Right atrium auricular region (tissue), 2 donors: ENCODE measurements around the gene FGB. TPM values are rescaled to one million over a fixed set of nuclear protein-coding genes. Genes with fewer than 3 reads are reported as not detected.

Source experiments
- DNase-seq: peaks from one replicate; pipeline ENCODE4 v3.0.0-alpha.2; 2019; ENCODE audit warnings: low spot score
- H3K27ac ChIP-seq, 2 donors: fragments of 200-600 bp; sonication (generic); 1 replicate in 1 of 2; 2 replicates in 1 of 2; pipeline ENCODE4 v1.5.1; 2016 to 2019
- H3K27me3 ChIP-seq, 2 donors: fragments of 200-600 bp; sonication (generic); one replicate each; pipeline versions ENCODE4 v1.5.1 to v1.6.0; 2017 to 2019
- H3K36me3 ChIP-seq: fragments of 200-600 bp; sonication (generic); one replicate; pipeline ENCODE4 v1.5.1; 2016
- H3K4me1 ChIP-seq, 2 donors: fragments of 200-600 bp; sonication (generic); one replicate each; pipeline versions ENCODE4 v1.5.1 to v1.6.0; 2017 to 2019
- H3K4me3 ChIP-seq, 2 donors: fragments of 200-600 bp; sonication (generic); 1 replicate in 1 of 2; 2 replicates in 1 of 2; pipeline ENCODE4 v1.5.1; 2017 to 2019; ENCODE audit warnings: mild to moderate bottlenecking in 1 of 2, moderate library complexity in 1 of 2
- H3K9me3 ChIP-seq, 2 donors: fragments of 200-600 bp; sonication (generic); one replicate each; pipeline ENCODE4 v1.5.1; 2019
- CTCF ChIP-seq, 2 donors: fragments of 200-600 bp; sonication (generic); IDR thresholded peaks; one replicate each; pipeline ENCODE4 v1.5.1; 2019; ENCODE audit warnings: antibody characterized with exemption in 2 of 2
- total RNA-seq, 2 donors: library from RNA; depleted of rRNA; stranded (reverse); fragments of >200 nt; gene quantifications; one replicate each; pipeline ENCODE4 v1.1.0, GENCODE V29; 2016

FGB gene
- total RNA-seq, 2 donors from 2014 or later = not detected

DNA sequence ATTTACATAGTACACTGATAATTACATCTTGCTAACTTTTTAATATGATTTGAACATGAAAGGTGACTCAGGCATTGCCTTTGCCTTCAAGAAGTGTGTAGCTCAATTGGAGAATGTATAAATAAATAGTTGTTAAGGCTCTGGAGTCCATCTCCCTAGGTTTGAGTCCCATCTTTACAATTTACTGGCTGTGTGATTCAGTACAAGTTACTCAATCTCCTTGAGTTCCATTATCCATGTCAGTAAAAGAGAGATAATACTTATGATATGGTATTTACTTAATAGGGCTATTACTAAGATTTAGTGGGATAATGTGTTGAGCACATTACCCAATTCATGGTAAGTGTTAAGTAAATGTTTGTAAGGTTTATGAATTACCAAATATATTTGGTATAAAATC is 51.5 kb downstream of the FGB start:
- no peaks in the 10 kb centered on the region for H3K36me3 ChIP-seq
- H3K4me3 ChIP-seq = no peak overlapping the region
- TF ChIP-seq CTCF (IDR thresholded peaks at IDR 0.05) = no peak
- no peaks in the 10 kb centered on the region for H3K4me1 ChIP-seq
- H3K27ac ChIP-seq = no peak overlapping the region
- no peaks in the 10 kb centered on the region for H3K27me3 ChIP-seq
- no peaks in the 10 kb centered on the region for H3K9me3 ChIP-seq
- no peak for DNase-seq

DNA sequence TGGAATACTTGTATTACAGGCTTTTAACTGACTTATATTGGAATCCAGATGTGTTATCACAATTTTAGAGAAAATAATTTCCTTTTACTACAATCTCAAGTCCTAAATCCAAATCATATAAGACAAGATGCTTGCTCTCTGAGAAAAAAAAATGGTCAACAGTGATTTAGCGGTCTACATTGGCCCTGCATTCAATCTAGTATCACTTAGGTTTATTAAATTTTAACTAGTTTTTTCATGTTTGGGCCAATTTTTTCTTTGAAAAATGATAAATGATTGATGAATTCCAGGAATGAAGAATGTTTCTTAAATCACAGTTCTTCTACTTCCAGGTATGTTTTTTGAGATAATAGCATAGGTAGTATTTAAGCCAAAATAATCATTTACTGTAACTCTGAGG is 52.4 kb downstream of the FGB start:
- H3K27ac ChIP-seq = no peak overlapping the region
- no peak for TF ChIP-seq CTCF (IDR thresholded peaks at IDR 0.05)
- no peaks in the 10 kb centered on the region for H3K4me1 ChIP-seq
- H3K36me3 ChIP-seq = no peaks in the 10 kb centered on the region
- no peak for DNase-seq
- no peaks in the 10 kb centered on the region for H3K9me3 ChIP-seq
- no peak overlapping the region for H3K4me3 ChIP-seq
- no peaks in the 10 kb centered on the region for H3K27me3 ChIP-seq

DNA sequence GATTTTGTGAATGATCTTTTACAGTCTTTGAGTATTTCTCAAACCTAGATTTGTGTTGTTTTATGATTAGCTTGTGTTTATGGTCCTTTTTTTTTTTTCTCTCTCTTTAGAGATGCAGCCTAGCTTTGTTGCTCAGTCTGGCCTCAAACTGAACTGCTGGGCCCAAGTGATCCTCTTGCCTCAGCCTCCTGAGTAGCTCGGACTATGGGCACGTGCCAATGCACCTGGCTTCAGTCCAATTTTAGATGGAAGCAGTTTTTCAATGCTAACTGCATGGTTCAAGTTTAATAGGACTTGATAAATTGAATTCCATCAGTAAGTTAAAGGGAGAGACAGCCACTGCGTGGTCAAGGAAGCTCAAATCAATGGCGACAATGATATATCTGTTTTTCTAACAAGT is 53.5 kb downstream of the FGB start:
- Histone ChIP-seq H3K27ac (no peak overlapping the region), H3K27me3 (no peaks in the 10 kb centered on the region), H3K9me3 (no peaks in the 10 kb centered on the region), H3K4me3 (no peak overlapping the region), H3K36me3 (no peaks in the 10 kb centered on the region), H3K4me1 (no peaks in the 10 kb centered on the region)
- no peak for DNase-seq
- no peak for TF ChIP-seq CTCF (IDR thresholded peaks at IDR 0.05)

- H3K36me3 ChIP-seq = no peaks in the 10 kb centered on the region
- no peaks in the 10 kb centered on the region for H3K9me3 ChIP-seq
- TF ChIP-seq CTCF (IDR thresholded peaks at IDR 0.05) = no peak
- no peaks in the 10 kb centered on the region for H3K27me3 ChIP-seq
- no peak for DNase-seq
- no peaks in the 10 kb centered on the region for H3K4me1 ChIP-seq
- H3K4me3 ChIP-seq = no peak overlapping the region
- no peak overlapping the region for H3K27ac ChIP-seq
Observed at GRCh38 chr4:154616731-154617130, 53.9 kb downstream of the FGB start.

DNA sequence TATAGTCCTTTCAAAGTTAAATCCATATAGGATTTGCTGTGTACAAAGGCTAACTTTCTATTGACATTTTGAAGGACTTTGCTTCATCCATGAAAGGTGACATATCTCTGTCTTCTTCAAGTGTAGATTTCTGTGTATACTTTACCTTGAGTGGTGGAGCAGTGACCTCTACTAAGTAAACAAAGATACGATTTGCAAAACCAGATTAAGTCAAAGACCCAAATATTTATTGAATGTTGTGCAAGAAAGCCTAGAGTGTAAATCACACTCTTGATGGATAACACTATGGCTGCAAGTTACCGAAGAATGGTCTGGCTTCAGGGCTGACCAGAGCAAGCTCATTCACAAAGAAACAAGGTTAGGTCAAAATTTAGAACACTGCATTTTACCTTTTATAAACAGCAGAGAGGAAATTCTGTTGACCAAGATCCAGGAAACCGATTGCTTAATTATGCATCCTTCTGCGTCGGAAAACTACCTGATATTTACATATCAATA is 55.1 kb downstream of the FGB start:
- Histone ChIP-seq H3K4me3 (no peak overlapping the region), H3K4me1 (no peaks in the 10 kb centered on the region)
- no peak for TF ChIP-seq CTCF (IDR thresholded peaks at IDR 0.05)

GRCh38 chr4:154618708-154619315 is 56.0 kb downstream of the FGB start:
- Histone ChIP-seq H3K36me3 (no peaks in the 10 kb centered on the region), H3K27ac (no peak overlapping the region), H3K4me3 (no peak overlapping the region), H3K27me3 (no peaks in the 10 kb centered on the region), H3K9me3 (no peaks in the 10 kb centered on the region), H3K4me1 (no peaks in the 10 kb centered on the region)
- peak in 1 of 2 donors; percentile 63 for TF ChIP-seq CTCF (IDR thresholded peaks at IDR 0.05)
- DNase-seq = no peak

More for the DNA sequence above, 55.1 kb downstream of the FGB start:
- no peak for DNase-seq
- no peaks in the 10 kb centered on the region for H3K9me3 ChIP-seq
- no peak overlapping the region for H3K27ac ChIP-seq
- no peaks in the 10 kb centered on the region for H3K27me3 ChIP-seq
- H3K36me3 ChIP-seq = no peaks in the 10 kb centered on the region
